GM18507 (cell line): Measurements from ENCODE around the gene SLC13A1.
A peak's percentile ranks its signal among the peaks of the same experiment; 100 is the strongest.
"Not testable (repeated sequence)": the region's sequence is repeated elsewhere in the genome, so short reads cannot be mapped to it uniquely, and the experiment has no call there.

Experiments
- DNase-seq: peaks from one replicate; pipeline ENCODE4 v3.0.0; 2011; ENCODE audit warnings: low read depth; ENCODE audit not compliant: insufficient read length; ENCODE audit errors: extremely low spot score
- FAIRE-seq: peaks from 2 replicates; lab custom pipeline; 2011; peaks lifted over from hg19 to GRCh38; lab: Jason Lieb, UNC

SLC13A1 gene

GRCh38 chr7:123133924-123134323 lies 65.8 kb downstream of the SLC13A1 start:
- FAIRE-seq, result no peak
- no peak for DNase-seq

GRCh38 chr7:123131961-123132360 lies 67.8 kb downstream of the SLC13A1 start:
- no peak for FAIRE-seq
- no peak for DNase-seq

GRCh38 chr7:123131556-123131955 lies 68.2 kb downstream of the SLC13A1 start:
- FAIRE-seq (no peak), DNase-seq (no peak)

- no peak for DNase-seq
Observed at GRCh38 chr7:123131140-123131539, 68.6 kb downstream of the SLC13A1 start.

GRCh38 chr7:123126691-123127090 lies 73.1 kb downstream of the SLC13A1 start:
- no peak for FAIRE-seq
- no peak for DNase-seq

More at GRCh38 chr7:123131140-123131539, 68.6 kb downstream of the SLC13A1 start:
- FAIRE-seq, result no peak

GRCh38 chr7:123126171-123126570 lies 73.6 kb downstream of the SLC13A1 start:
- no peak for DNase-seq
- no peak for FAIRE-seq

- FAIRE-seq, result no peak
- no peak for DNase-seq
Observed at GRCh38 chr7:123125231-123125630, 74.5 kb downstream of the SLC13A1 start.

GRCh38 chr7:123122916-123123315 lies 76.9 kb downstream of the SLC13A1 start:
- FAIRE-seq (no peak), DNase-seq (no peak)

- DNase-seq (no peak), FAIRE-seq (no peak)
Observed at GRCh38 chr7:123120286-123120685, 79.5 kb downstream of the SLC13A1 start.

GRCh38 chr7:123115331-123115730 lies 84.4 kb downstream of the SLC13A1 start:
- no peak for DNase-seq
- no peak for FAIRE-seq

- DNase-seq (no peak), FAIRE-seq (no peak)
Observed at GRCh38 chr7:123114288-123114687, 85.5 kb downstream of the SLC13A1 start.

- DNase-seq (no peak), FAIRE-seq (no peak)
Observed at GRCh38 chr7:123112833-123113232, 86.9 kb downstream of the SLC13A1 start.

- no peak for FAIRE-seq
- DNase-seq, result no peak
Observed at GRCh38 chr7:123099712-123100111, 100.1 kb downstream of the SLC13A1 start.

GRCh38 chr7:123096976-123097375 lies 102.8 kb downstream of the SLC13A1 start:
- DNase-seq (no peak), FAIRE-seq (no peak)

- DNase-seq, result no peak
- no peak for FAIRE-seq
Observed at GRCh38 chr7:123096434-123096833, 103.3 kb downstream of the SLC13A1 start.

- DNase-seq, result no peak
- no peak for FAIRE-seq
Observed at GRCh38 chr7:123090456-123090855, 109.3 kb downstream of the SLC13A1 start.

GRCh38 chr7:123086910-123087309 lies 112.9 kb downstream of the SLC13A1 start:
- not testable (repeated sequence) for FAIRE-seq, DNase-seq

- DNase-seq, FAIRE-seq: not testable (repeated sequence)
Observed at GRCh38 chr7:123084861-123085260, 114.9 kb downstream of the SLC13A1 start.

GRCh38 chr7:123079021-123079420 lies 120.7 kb downstream of the SLC13A1 start:
- DNase-seq (no peak), FAIRE-seq (no peak)

GRCh38 chr7:123075838-123076467 lies 123.8 kb downstream of the SLC13A1 start:
- no peak for FAIRE-seq
- DNase-seq, result no peak

- FAIRE-seq, result peak; percentile 9
- no peak for DNase-seq
Observed at GRCh38 chr7:123070702-123071286, 129.0 kb downstream of the SLC13A1 start.
